Erythroblast (primary cell): ENCODE measurements around the gene NCR3LG1.

Experiments used
- GATA1 ChIP-seq: IDR thresholded peaks from 2 replicates; pipeline ENCODE4 v1.6.1; 2011; ENCODE audit warnings: low read depth, mild to moderate bottlenecking, control low read depth, low read length, moderate library complexity
- POLR2A ChIP-seq: IDR thresholded peaks from 2 replicates; pipeline ENCODE4 v1.6.1; 2011; ENCODE audit warnings: mild to moderate bottlenecking, low read length

GRCh38 chr11:17384002-17384511, 32.5 kb downstream of the NCR3LG1 start:
- TF ChIP-seq POLR2A: no peak
- no peak for TF ChIP-seq GATA1
